ENCODE measurements around the gene OTULIN. TPM values are rescaled to one million over a fixed set of nuclear protein-coding genes. Genes with fewer than 3 reads are reported as not detected.
A peak's percentile ranks its signal among the peaks of the same experiment; 100 is the strongest.

The OTULIN gene
- total and polyA plus RNA-seq, 2 of the 4 experiments (the other 2 are of a cell fraction): 6.9 to 19.5 TPM

GRCh38 chr5:14744296-14745187 is 80.0 kb downstream of the OTULIN start:
- intact Hi-C loops (cut with micrococcal nuclease): loop anchor here (5.0 kb wide), 1 partner anchor 128 kb away; the partner anchor contains the start of gene ANKH
- in situ Hi-C loops (cut with MboI; ENCODE audit: low sequenced_read_pairs): no loop called here
- ATAC-seq (ENCODE audit: low read depth): no peak

More at GRCh38 chr5:14744296-14745187, 80.0 kb downstream of the OTULIN start:
- no peak overlapping the region for H2BK5ac ChIP-seq (ENCODE audit: low read depth, low read length, poor library complexity, severe bottlenecking)
- ChIA-PET CTCF (interaction anchor here (0.5 kb wide), 1 partner anchor 265 kb away, joined by 3 read pairs; no protein-coding TSS in a partner anchor), POLR2A (ENCODE audit: unreplicated experiment) (no interaction called here)
- 86% methylated on average over 2 of the region's 14 CpGs; no CpG with 5 or more reads in 1 of the 2 experiments for WGBS, 2 experiments (ENCODE audit: extremely low coverage in 2 of 2, insufficient read length in 1 of 2)
- H3K4me3 ChIP-seq (ENCODE audit: insufficient read depth, low read depth, low read length): no peak overlapping the region
- H3K9me1 ChIP-seq (ENCODE audit: insufficient read depth, low read length): peaks cover 9% of the 10 kb centered on the region
- H4K5ac ChIP-seq (ENCODE audit: low read depth, low read length): no peak overlapping the region
- peaks cover 4% of the 10 kb centered on the region; the same call in 1 of the 2 replicates for H4K20me1 ChIP-seq (ENCODE audit: insufficient read depth, low read length)
- H3K4me2 ChIP-seq (ENCODE audit: low read depth, low read length): no peak overlapping the region
- no peak overlapping the region for H3K9ac ChIP-seq (ENCODE audit: low read depth, low read length)
- no peak overlapping the region for H3K18ac ChIP-seq (ENCODE audit: low read depth, low read length)
- H3K36me3 ChIP-seq (ENCODE audit: control insufficient read depth, insufficient read depth, low read length): peaks cover 2% of the 10 kb centered on the region
- H2AK9ac ChIP-seq (replicated peaks; ENCODE audit: low read depth, low read length, poor library complexity): no peak overlapping the region
- H3K27me3 ChIP-seq (ENCODE audit: control insufficient read depth, insufficient read depth, low read length): no peaks in the 10 kb centered on the region
- no peaks in the 10 kb centered on the region for H3K79me1 ChIP-seq (ENCODE audit: low read depth in 1 of 2, low read length in 2 of 2)
- no peak overlapping the region for H3K23ac ChIP-seq (ENCODE audit: low read depth, low read length)
- dilution Hi-C loops (cut with HindIII; ENCODE audit: low sequenced_read_pairs, unreplicated experiment): no loop called here
- peaks cover 2% of the 10 kb centered on the region for H3K4me1 ChIP-seq (ENCODE audit: control insufficient read depth, insufficient read depth, low read length)
- no peak overlapping the region for H2BK120ac ChIP-seq (ENCODE audit: low read depth, low read length)
- H3K4ac ChIP-seq (ENCODE audit: low read depth, low read length): no peak overlapping the region
- no peak for DNase-seq
- H2BK15ac ChIP-seq (ENCODE audit: low read depth, low read length): no peak overlapping the region
- no peak overlapping the region for H3K27ac ChIP-seq (ENCODE audit: insufficient read depth, low read length)
- H3K9me3 ChIP-seq (ENCODE audit: control insufficient read depth, insufficient read depth, low read length): no peaks in the 10 kb centered on the region
- peak overlapping the region; percentile 33; the same call in 1 of the 2 replicates for H2AK5ac ChIP-seq (ENCODE audit: low read depth, low read length)
- no peak overlapping the region for H4K91ac ChIP-seq (ENCODE audit: insufficient read depth, low read depth, low read length)
- BruUV-seq (replicated peaks): no TSS peak
- no peak overlapping the region for H2AFZ ChIP-seq (replicated peaks; ENCODE audit: low read length, poor library complexity)
- TF ChIP-seq USF2 (IDR thresholded peaks at IDR 0.05; ENCODE audit: low read depth, low read length): no peak
- TF ChIP-seq MAFK (IDR thresholded peaks at IDR 0.05; ENCODE audit: low read depth, low read length): no peak
- no peak for TF ChIP-seq CTCF (conservative IDR thresholded peaks at IDR 0.05; ENCODE audit: low read depth, low read length)
- no peak for TF ChIP-seq NFE2L2 (IDR thresholded peaks at IDR 0.05; ENCODE audit: low read depth, low read length)
- TF ChIP-seq RFX5 (IDR thresholded peaks at IDR 0.05; ENCODE audit: low read depth, low read length): no peak
- TF ChIP-seq RAD21 (IDR thresholded peaks at IDR 0.05; ENCODE audit: low read length): no peak
- no peak for TF ChIP-seq MAZ (IDR thresholded peaks at IDR 0.05; ENCODE audit: borderline replicate concordance, low read depth, low read length)
- TF ChIP-seq POLR2A (IDR thresholded peaks at IDR 0.05; ENCODE audit: low read depth, low read length): no peak
- no peak for TF ChIP-seq BHLHE40 (IDR thresholded peaks at IDR 0.05; ENCODE audit: low read depth, low read length)
- TF ChIP-seq MXI1 (IDR thresholded peaks at IDR 0.05; ENCODE audit: borderline replicate concordance, low read depth, low read length): no peak
- TF ChIP-seq RCOR1 (IDR thresholded peaks at IDR 0.05; ENCODE audit: insufficient replicate concordance, low read length): no peak
- TF ChIP-seq CEBPB (IDR thresholded peaks at IDR 0.05; ENCODE audit: low read depth, low read length): no peak
- TF ChIP-seq SMC3 (IDR thresholded peaks at IDR 0.05; ENCODE audit: low read depth, low read length): no peak
- no peak for TF ChIP-seq FOS (IDR thresholded peaks at IDR 0.05; ENCODE audit: low read depth, low read length)
- TF ChIP-seq CHD1 (IDR thresholded peaks at IDR 0.05; ENCODE audit: low read depth, low read length): no peak
- H3K56ac ChIP-seq (ENCODE audit: extremely low read depth, insufficient read depth, low read length): no peak overlapping the region
- H4K8ac ChIP-seq (ENCODE audit: low read depth in 2 of 2, low read length in 2 of 2): no peak overlapping the region
- H2BK20ac ChIP-seq (ENCODE audit: low read depth, low read length): no peak overlapping the region
- H3K14ac ChIP-seq (replicated peaks; ENCODE audit: low read depth, low read length): peak overlapping the region; percentile 18; the same call in 1 of the 2 replicates

Data from IMR-90 (cell line).